Prostate gland (tissue), 2 donors: ENCODE data around the gene LRRC23. TPM values are rescaled to one million over a fixed set of nuclear protein-coding genes. Genes with fewer than 3 reads are reported as not detected.

Experiments
- DNase-seq: peaks from one replicate; pipeline ENCODE4 v3.0.0-alpha.2; 2019; ENCODE audit warnings: low spot score
- H3K27ac ChIP-seq, 2 donors: fragments of 200-600 bp; sonication (generic); 2 replicates each; pipeline ENCODE4 v1.5.1; 2017 to 2019
- H3K27me3 ChIP-seq: fragments of 200-600 bp; sonication (generic); replicated peaks from 2 replicates; pipeline ENCODE4 v1.5.1; 2019; ENCODE audit not compliant: insufficient read depth
- H3K36me3 ChIP-seq, 2 donors: fragments of 200-600 bp; sonication (generic); 1 replicate in 1 of 2; 2 replicates in 1 of 2; pipeline versions ENCODE4 v1.5.1 to v1.8.1; 2017 to 2019
- H3K4me1 ChIP-seq: fragments of 200-600 bp; sonication (generic); replicated peaks from 2 replicates; pipeline ENCODE4 v1.5.1; 2019
- H3K4me3 ChIP-seq, 2 donors: fragments of 200-600 bp; sonication (generic); 2 replicates each; pipeline ENCODE4 v1.5.1; 2017 to 2019
- H3K9me3 ChIP-seq: fragments of 200-600 bp; sonication (generic); 2 replicates; pipeline ENCODE4 v1.5.1; 2017
- CTCF ChIP-seq, 4 experiments: fragments of 200-600 bp in 2 of 4; fragments of 450-650 bp in 2 of 4; sonication (generic) in 2 of 4; IDR thresholded peaks; 1 replicate in 3 of 4; 2 replicates in 1 of 4; pipeline ENCODE4 v1.5.1; 2016 to 2019; ENCODE audit warnings: antibody characterized with exemption in 4 of 4, mild to moderate bottlenecking in 2 of 4, moderate library complexity in 2 of 4
- POLR2A ChIP-seq: fragments of 450-650 bp; IDR thresholded peaks from one replicate; pipeline ENCODE4 v1.6.1; 2016; ENCODE audit warnings: antibody characterized with exemption, mild to moderate bottlenecking
- POLR2AphosphoS5 ChIP-seq: sonication (generic); formaldehyde crosslinking; IDR thresholded peaks from one replicate; pipeline ENCODE4 v1.6.1; 2017; ENCODE audit warnings: antibody characterized with exemption
- WGBS: methylation state at CpG from one replicate; pipeline ENCODE4 v1.1.5; 2018; 5-methylcytosine and 5-hydroxymethylcytosine counted together
- intact Hi-C: fragments of 100-400 bp; cut with DNase I; formaldehyde crosslinking; loops from one replicate; pipeline ENCODE4 v1.14.2; 2022
- total RNA-seq, 2 donors: library from RNA; depleted of rRNA; stranded (reverse); fragments of >200 nt; gene quantifications; one replicate each; pipeline ENCODE4 v1.1.0, GENCODE V29; 2016

LRRC23 gene
- total RNA-seq, 2 donors from 2014 or later, result 15.9 to 25.3 TPM

GRCh38 chr12:6917491-6918231 is 13.0 kb downstream of the LRRC23 start:
- no peaks in the 10 kb centered on the region for H3K36me3 ChIP-seq
- no peak for DNase-seq
- H3K9me3 ChIP-seq, result no peaks in the 10 kb centered on the region
- no peaks in the 10 kb centered on the region for H3K4me1 ChIP-seq
- no peak overlapping the region for H3K4me3 ChIP-seq
- no peak for TF ChIP-seq CTCF (IDR thresholded peaks at IDR 0.05)
- H3K27ac ChIP-seq, result no peak overlapping the region
- 89% methylated on average over 14 of the region's 14 CpGs for WGBS
- H3K27me3 ChIP-seq, result no peaks in the 10 kb centered on the region
- intact Hi-C loops, result no loop called here

GRCh38 chr12:6919588-6919987 is 15.0 kb downstream of the LRRC23 start:
- H3K4me1 ChIP-seq, result peaks cover 3% of the 10 kb centered on the region
- intact Hi-C loops, result no loop called here
- DNase-seq, result no peak
- TF ChIP-seq CTCF (IDR thresholded peaks at IDR 0.05) (no peak), POLR2A (no peak), POLR2AphosphoS5 (no peak)
- H3K9me3 ChIP-seq, result no peaks in the 10 kb centered on the region
- H3K27me3 ChIP-seq, result no peaks in the 10 kb centered on the region
- WGBS, result 57% methylated on average over 7 of the region's 7 CpGs
- no peak overlapping the region for H3K4me3 ChIP-seq
- no peak overlapping the region for H3K27ac ChIP-seq
- no peaks in the 10 kb centered on the region for H3K36me3 ChIP-seq

- DNase-seq, result no peak
- no peak overlapping the region for H3K4me3 ChIP-seq
- WGBS, result 89% methylated on average over 7 of the region's 7 CpGs
- intact Hi-C loops, result no loop called here
- TF ChIP-seq POLR2A, result no peak
- TF ChIP-seq CTCF (IDR thresholded peaks at IDR 0.05), result no peak
- TF ChIP-seq POLR2AphosphoS5, result no peak
- H3K4me1 ChIP-seq, result peaks cover 13% of the 10 kb centered on the region
- H3K27me3 ChIP-seq, result no peaks in the 10 kb centered on the region
- H3K36me3 ChIP-seq, result no peaks in the 10 kb centered on the region
- H3K27ac ChIP-seq, result no peak overlapping the region
- no peaks in the 10 kb centered on the region for H3K9me3 ChIP-seq
Observed at GRCh38 chr12:6921539-6921938, 16.9 kb downstream of the LRRC23 start.

- no peak for TF ChIP-seq POLR2A
- no peak for TF ChIP-seq POLR2AphosphoS5
- TF ChIP-seq CTCF (IDR thresholded peaks at IDR 0.05), result no peak
- Histone ChIP-seq H3K36me3 (no peaks in the 10 kb centered on the region), H3K4me3 (no peak overlapping the region), H3K27ac (no peak overlapping the region), H3K4me1 (peaks cover 16% of the 10 kb centered on the region), H3K27me3 (no peaks in the 10 kb centered on the region), H3K9me3 (no peaks in the 10 kb centered on the region)
- no peak for DNase-seq
- 84% methylated on average over 9 of the region's 9 CpGs for WGBS
- intact Hi-C loops, result no loop called here
Observed at GRCh38 chr12:6921996-6922946, 17.6 kb downstream of the LRRC23 start.
